K562 (cell line): ENCODE results near the gene C2orf81. TPM values are rescaled to one million over a fixed set of nuclear protein-coding genes. Genes with fewer than 3 reads are reported as not detected.

Experiments used
- ASH1L ChIP-seq: fragments of 450-650 bp; IDR thresholded peaks from 2 replicates; pipeline ENCODE4 v1.6.1; 2018; ENCODE audit warnings: borderline replicate concordance, mild to moderate bottlenecking, low read depth; ENCODE audit not compliant: partially characterized antibody
- CUX1 ChIP-seq: fragments of 200-800 bp; sonication (Bioruptor generic); IDR thresholded peaks from 2 replicates; pipeline ENCODE4 v1.6.1; 2016; ENCODE audit warnings: missing genetic modification characterization, missing compliant biosample characterization
- ESRRB ChIP-seq: fragments of 250-450 bp; sonication (Bioruptor Pico); IDR thresholded peaks from 2 replicates; pipeline ENCODE4 v1.5.0; 2020; ENCODE audit warnings: mild to moderate bottlenecking, moderate library complexity, borderline replicate concordance
- ZBTB33 ChIP-seq: sonication (generic); formaldehyde crosslinking; IDR thresholded peaks from 2 replicates; pipeline ENCODE4 v1.8.1; 2023; ENCODE audit warnings: mild to moderate bottlenecking, missing genetic modification reagents
- polyA plus RNA-seq, 8 experiments: library from polyadenylated mRNA; depleted of rRNA in 4 of 8; stranded (reverse) in 5 of 8; unstranded in 3 of 8; fragments of >200 nt; fragmentation: Nextera tagmentation in 2 of 8; fragmentation: Illumina TruSeq in 1 of 8; extraction: Ambion mirVana in 2 of 8; extraction: Trizol in 1 of 8; gene quantifications; 2 replicates each; pipeline versions ENCODE4 v1.2.1 to v1.2.3, GENCODE V29; 2011 to 2014; ENCODE audit warnings: inconsistent platforms in 1 of 8, missing spikeins in 1 of 8
- total RNA-seq, 7 experiments: library from RNA; depleted of rRNA in 6 of 7; stranded (reverse); fragments of >200 nt in 6 of 7; fragmentation: Illumina TruSeq in 2 of 7; extraction: Trizol in 2 of 7; gene quantifications; 2 replicates each; pipeline versions ENCODE4 v1.2.1 to v1.2.3, GENCODE V29; 2011 to 2021; ENCODE audit warnings: low replicate concordance in 1 of 7
- TF ChIP-seq, protein P1 (sequence below): fragments of 250-450 bp; sonication (Bioruptor Pico); IDR thresholded peaks from 2 replicates; pipeline ENCODE4 v1.8.0; 2022; ENCODE audit warnings: inconsistent platforms

C2orf81 gene
- total and polyA plus RNA-seq, 9 of the 15 experiments (the other 6 are each of a cell fraction or from before 2014, with no cell fraction given): 0.06 TPM; not detected in 8

DNA sequence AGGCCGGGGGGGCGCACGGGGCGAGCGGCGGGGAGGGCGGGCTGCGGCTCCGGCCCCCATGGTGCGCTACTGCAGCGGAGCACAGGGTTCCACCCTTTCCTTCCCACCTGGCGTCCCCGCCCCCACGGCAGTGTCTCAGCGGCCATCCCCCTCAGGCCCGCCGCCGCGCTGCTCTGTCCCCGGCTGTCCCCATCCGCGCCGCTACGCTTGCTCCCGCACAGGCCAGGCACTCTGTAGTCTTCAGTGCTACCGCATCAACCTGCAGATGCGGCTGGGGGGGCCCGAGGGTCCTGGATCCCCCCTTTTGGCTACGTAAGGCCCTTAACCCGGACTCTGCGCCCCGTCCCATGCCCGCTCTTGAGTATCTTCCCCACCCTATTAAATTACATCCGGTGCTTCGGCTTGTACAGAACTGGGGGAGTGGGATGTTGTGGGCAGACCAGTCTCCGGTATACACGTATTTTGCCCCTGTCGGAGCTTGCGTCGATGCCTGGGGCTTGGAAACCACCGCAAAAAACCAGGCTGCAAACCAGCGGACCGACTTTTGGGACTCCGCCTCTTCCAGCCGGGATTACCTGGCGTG is 36.2 kb upstream of the C2orf81 start (continued):
- TF ChIP-seq CUX1 (CRISPR knock-in tag) (no peak), ASH1L (no peak), ZBTB33 (CRISPR knock-in tag) (peak; percentile 37; the same call in 1 of the 2 replicates), ESRRB (CRISPR knock-in tag) (no peak)
- TF ChIP-seq, protein P1, sequence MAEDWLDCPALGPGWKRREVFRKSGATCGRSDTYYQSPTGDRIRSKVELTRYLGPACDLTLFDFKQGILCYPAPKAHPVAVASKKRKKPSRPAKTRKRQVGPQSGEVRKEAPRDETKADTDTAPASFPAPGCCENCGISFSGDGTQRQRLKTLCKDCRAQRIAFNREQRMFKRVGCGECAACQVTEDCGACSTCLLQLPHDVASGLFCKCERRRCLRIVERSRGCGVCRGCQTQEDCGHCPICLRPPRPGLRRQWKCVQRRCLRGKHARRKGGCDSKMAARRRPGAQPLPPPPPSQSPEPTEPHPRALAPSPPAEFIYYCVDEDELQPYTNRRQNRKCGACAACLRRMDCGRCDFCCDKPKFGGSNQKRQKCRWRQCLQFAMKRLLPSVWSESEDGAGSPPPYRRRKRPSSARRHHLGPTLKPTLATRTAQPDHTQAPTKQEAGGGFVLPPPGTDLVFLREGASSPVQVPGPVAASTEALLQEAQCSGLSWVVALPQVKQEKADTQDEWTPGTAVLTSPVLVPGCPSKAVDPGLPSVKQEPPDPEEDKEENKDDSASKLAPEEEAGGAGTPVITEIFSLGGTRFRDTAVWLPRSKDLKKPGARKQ (CRISPR knock-in tag): 0 out of 2 replicates have a peak, but pooled peaks have one; percentile 62
- TF ChIP-seq, all 486 proteins: peak for 5
